DMS153 treated with DMSO at 0.1 percent for 48 hours (cell line): ENCODE data around the gene CCDC158.
"Not testable (repeated sequence)": the region's sequence is repeated elsewhere in the genome, so short reads cannot be mapped to it uniquely, and the experiment has no call there.

Source experiments
- DNase-seq: peaks from one replicate; lab custom pipeline; 2025; ENCODE audit not compliant: unreplicated experiment; lab: John Stamatoyannopoulos, UW

The CCDC158 gene

GRCh38 chr4:76420762-76421581 is at the start of gene CCDC158:
CCDC158 (minus strand) TSS chr4:76421141; CDS start chr4:76403207, 17,934 bp downstream.
- DNase-seq: no peak

GRCh38 chr4:76470532-76470931 is 49.6 kb upstream of the CCDC158 start:
- DNase-seq: no peak

- DNase-seq: no peak
Measured at GRCh38 chr4:76470064-76470463, 49.1 kb upstream of the CCDC158 start.

GRCh38 chr4:76463568-76463967 is 42.6 kb upstream of the CCDC158 start:
- DNase-seq: no peak

GRCh38 chr4:76459291-76459723 is 38.4 kb upstream of the CCDC158 start:
- DNase-seq: no peak

GRCh38 chr4:76458825-76459224 is 37.9 kb upstream of the CCDC158 start:
- no peak for DNase-seq

- DNase-seq: no peak
Measured at GRCh38 chr4:76458297-76458696, 37.4 kb upstream of the CCDC158 start.

GRCh38 chr4:76457885-76458284 is 36.9 kb upstream of the CCDC158 start:
- no peak for DNase-seq

GRCh38 chr4:76454073-76454472 is 33.1 kb upstream of the CCDC158 start:
- not testable (repeated sequence) for DNase-seq

- no peak for DNase-seq
Measured at GRCh38 chr4:76453232-76453631, 32.3 kb upstream of the CCDC158 start.

GRCh38 chr4:76449833-76450232 is 28.9 kb upstream of the CCDC158 start:
- no peak for DNase-seq

- no peak for DNase-seq
Measured at GRCh38 chr4:76449362-76449767, 28.4 kb upstream of the CCDC158 start.

GRCh38 chr4:76448211-76448610 is 27.3 kb upstream of the CCDC158 start:
- DNase-seq: no peak

GRCh38 chr4:76447393-76447851 is 26.5 kb upstream of the CCDC158 start:
- DNase-seq: no peak

GRCh38 chr4:76445911-76446310 is 25.0 kb upstream of the CCDC158 start:
- no peak for DNase-seq

- no peak for DNase-seq
Measured at GRCh38 chr4:76443376-76443775, 22.4 kb upstream of the CCDC158 start.

- no peak for DNase-seq
Measured at GRCh38 chr4:76442807-76443206, 21.9 kb upstream of the CCDC158 start.

GRCh38 chr4:76441881-76442280 is 20.9 kb upstream of the CCDC158 start:
- no peak for DNase-seq

- no peak for DNase-seq
Measured at GRCh38 chr4:76439491-76439890, 18.6 kb upstream of the CCDC158 start.

GRCh38 chr4:76435528-76436319 is 14.8 kb upstream of the CCDC158 start:
- no peak for DNase-seq

- no peak for DNase-seq
Measured at GRCh38 chr4:76434901-76435527, 14.1 kb upstream of the CCDC158 start, which contains the start of gene SHROOM3. SHROOM3 (plus strand) TSS chr4:76435229; CDS start chr4:76436053, 824 bp downstream.
